Small intestine (tissue), 7 donors: ENCODE data around the gene ZMPSTE24. TPM values are rescaled to one million over a fixed set of nuclear protein-coding genes. Genes with fewer than 3 reads are reported as not detected.
"Not testable (repeated sequence)": the region's sequence is repeated elsewhere in the genome, so short reads cannot be mapped to it uniquely, and the experiment has no call there.

Source experiments
- DNase-seq, 2 donors: peaks; one replicate each; pipeline versions ENCODE4 v3.0.0 to v3.0.0-alpha.2; 2013
- FAIRE-seq: peaks from 2 replicates; lab custom pipeline; 2012; peaks lifted over from hg19 to GRCh38; lab: Jason Lieb, UNC
- H3K27ac ChIP-seq, 3 donors: one replicate each; pipeline ENCODE4 v1.5.1; 2013; ENCODE audit warnings: low read length in 2 of 3, mild to moderate bottlenecking in 2 of 3, control low read depth in 1 of 3, inconsistent platforms in 1 of 3, low read depth in 1 of 3, moderate library complexity in 1 of 3
- H3K27me3 ChIP-seq, 3 donors: one replicate each; pipeline ENCODE4 v1.6.1; 2013; ENCODE audit warnings: low read length in 3 of 3, inconsistent platforms in 1 of 3; ENCODE audit not compliant: control insufficient read depth in 3 of 3, insufficient read depth in 3 of 3
- H3K36me3 ChIP-seq, 3 donors: one replicate each; pipeline ENCODE4 v1.6.1; 2013; ENCODE audit warnings: low read length in 3 of 3, inconsistent platforms in 1 of 3, low read depth in 1 of 3, mild to moderate bottlenecking in 1 of 3, moderate library complexity in 1 of 3; ENCODE audit not compliant: control insufficient read depth in 3 of 3, insufficient read depth in 2 of 3
- H3K4me1 ChIP-seq, 3 donors: one replicate each; pipeline ENCODE4 v1.6.1; 2013; ENCODE audit warnings: low read length in 2 of 3, inconsistent platforms in 1 of 3, low read depth in 1 of 3, mild to moderate bottlenecking in 1 of 3, moderate library complexity in 1 of 3; ENCODE audit not compliant: control insufficient read depth in 3 of 3, insufficient read depth in 2 of 3
- H3K4me3 ChIP-seq, 3 donors: one replicate each; pipeline ENCODE4 v1.5.1; 2013; ENCODE audit warnings: low read length in 3 of 3, control low read depth in 1 of 3, inconsistent platforms in 1 of 3, low read depth in 1 of 3, mild to moderate bottlenecking in 1 of 3, moderate library complexity in 1 of 3
- H3K9me3 ChIP-seq, 2 donors: one replicate each; pipeline ENCODE4 v1.6.1; 2013; ENCODE audit warnings: low read depth in 1 of 2, low read length in 1 of 2; ENCODE audit not compliant: control insufficient read depth in 2 of 2, insufficient read depth in 1 of 2
- WGBS, 3 donors: extraction: QIAGEN DNeasy Blood & Tissue Kit; methylation state at CpG; one replicate each; pipeline ENCODE4 v1.1.7; 2013; 5-methylcytosine and 5-hydroxymethylcytosine counted together
- polyA plus RNA-seq, 4 donors: library from polyadenylated mRNA; stranded (reverse) in 3 of 4; unstranded in 1 of 4; fragments of 200-250 nt in 3 of 4; fragments of 120-200 nt in 1 of 4; gene quantifications; one replicate each; pipeline versions ENCODE4 v1.2.1 to v1.2.3, GENCODE V29; 2013
- donor health status: healthy with polysubstance abuse.
- donor health status: control.
- donor health status: control.
- donor health status: Bipolar disorder and iron deficiency.
- donor health status: healthy.

ZMPSTE24 gene
- polyA plus RNA-seq, 4 donors, result 9.8 to 45.0 (median 22.2) TPM

GRCh38 chr1:40331403-40331802 is 73.4 kb downstream of the ZMPSTE24 start:
- not testable (repeated sequence) for DNase-seq, H3K27ac ChIP-seq, FAIRE-seq, H3K9me3 ChIP-seq, H3K27me3 ChIP-seq, H3K4me1 ChIP-seq, H3K4me3 ChIP-seq, H3K36me3 ChIP-seq
- WGBS, 3 donors, result 53 to 100% (median 94%) methylated on average over 1 of the region's 1 CpG

GRCh38 chr1:40332695-40333094 is 74.7 kb downstream of the ZMPSTE24 start:
- Histone ChIP-seq H3K27ac (no peak overlapping the region), H3K4me3 (no peak overlapping the region), H3K36me3 (no peaks in the 10 kb centered on the region), H3K4me1 (peaks cover 0 to 3% (median 0%) of the 10 kb centered on the region in 3 donors), H3K9me3 (peaks cover 0 to 9% of the 10 kb centered on the region in 2 donors), H3K27me3 (no peaks in the 10 kb centered on the region)
- FAIRE-seq (no peak), DNase-seq (no peak)
- 85 to 96% (median 91%) methylated on average over 1 of the region's 1 CpG for WGBS, 3 donors

- H3K36me3 ChIP-seq, result no peaks in the 10 kb centered on the region
- peaks cover 0 to 10% (median 0%) of the 10 kb centered on the region in 3 donors for H3K27me3 ChIP-seq
- no peak for FAIRE-seq
- peaks cover 0 to 10% of the 10 kb centered on the region in 2 donors for H3K9me3 ChIP-seq
- H3K4me3 ChIP-seq, result no peak overlapping the region
- H3K4me1 ChIP-seq, result peaks cover 0 to 3% (median 2%) of the 10 kb centered on the region in 3 donors
- H3K27ac ChIP-seq, result peak overlapping the region in 1 of 3 donors; percentile 48
- peak; percentile 74 to 88 for DNase-seq
- WGBS, 3 donors, result 12 to 56% (median 44%) methylated on average over 8 of the region's 8 CpGs
Measured at GRCh38 chr1:40337443-40337842, 79.4 kb downstream of the ZMPSTE24 start.

- FAIRE-seq, result no peak
- WGBS, 3 donors, result 22 to 36% (median 26%) methylated on average over 21 of the region's 21 CpGs
- H3K27ac ChIP-seq, result no peak overlapping the region
Measured at GRCh38 chr1:40338745-40339419, 80.8 kb downstream of the ZMPSTE24 start.

GRCh38 chr1:40339420-40340323 is 81.6 kb downstream of the ZMPSTE24 start:
- Histone ChIP-seq H3K9me3 (peaks cover 0 to 10% of the 10 kb centered on the region in 2 donors), H3K36me3 (no peaks in the 10 kb centered on the region), H3K4me3 (no peak overlapping the region), H3K27me3 (peaks cover 0 to 14% (median 0%) of the 10 kb centered on the region in 3 donors), H3K27ac (no peak overlapping the region), H3K4me1 (peaks cover 0 to 3% (median 2%) of the 10 kb centered on the region in 3 donors)
- FAIRE-seq (no peak), DNase-seq (no peak)
- WGBS, 3 donors, result 61 to 64% (median 62%) methylated on average over 6 of the region's 6 CpGs

More at GRCh38 chr1:40338745-40339419, 80.8 kb downstream of the ZMPSTE24 start:
- peak; percentile 82 to 89 for DNase-seq
- H3K9me3 ChIP-seq, result peaks cover 0 to 10% of the 10 kb centered on the region in 2 donors
- no peaks in the 10 kb centered on the region for H3K36me3 ChIP-seq
- H3K4me3 ChIP-seq, result no peak overlapping the region
- H3K4me1 ChIP-seq, result peaks cover 0 to 3% (median 2%) of the 10 kb centered on the region in 3 donors
- peaks cover 0 to 10% (median 0%) of the 10 kb centered on the region in 3 donors for H3K27me3 ChIP-seq

GRCh38 chr1:40341491-40342380 is 83.7 kb downstream of the ZMPSTE24 start:
- H3K4me3 ChIP-seq, result no peak overlapping the region
- peaks cover 0 to 14% (median 0%) of the 10 kb centered on the region in 3 donors for H3K27me3 ChIP-seq
- H3K4me1 ChIP-seq, result peaks cover 0 to 3% (median 2%) of the 10 kb centered on the region in 3 donors
- peak in 1 of 2 donors; percentile 26 for DNase-seq
- peaks cover 0 to 10% of the 10 kb centered on the region in 2 donors for H3K9me3 ChIP-seq
- H3K27ac ChIP-seq, result peak overlapping the region in 1 of 3 donors; percentile 21
- FAIRE-seq, result no peak
- 62 to 71% (median 66%) methylated on average over 6 of the region's 6 CpGs for WGBS, 3 donors
- no peaks in the 10 kb centered on the region for H3K36me3 ChIP-seq

GRCh38 chr1:40342381-40342717 is 84.3 kb downstream of the ZMPSTE24 start:
- H3K4me3 ChIP-seq, H3K27ac ChIP-seq, H3K4me1 ChIP-seq, FAIRE-seq, DNase-seq, H3K36me3 ChIP-seq: not testable (repeated sequence)
- H3K9me3 ChIP-seq, result peaks cover 0 to 10% of the 10 kb centered on the region in 2 donors
- peaks cover 0 to 14% (median 0%) of the 10 kb centered on the region in 3 donors for H3K27me3 ChIP-seq
- 78 to 86% (median 85%) methylated on average over 3 of the region's 3 CpGs for whole genome bisulfite sequencing, 3 donors
